Subcutaneous abdominal adipose tissue (tissue), 5 donors: Measurements from ENCODE around the gene TXNRD3.
"Not testable (repeated sequence)": the region's sequence is repeated elsewhere in the genome, so short reads cannot be mapped to it uniquely, and the experiment has no call there.

Experiments
- H3K27ac ChIP-seq: one replicate; pipeline ENCODE4 v1.7.0; 2013; ENCODE audit warnings: low read depth, mild to moderate bottlenecking, inconsistent platforms, low read length, moderate library complexity
- H3K27me3 ChIP-seq, 5 donors: one replicate each; pipeline ENCODE4 v1.7.0; 2013; ENCODE audit warnings: low read length in 5 of 5, inconsistent platforms in 1 of 5; ENCODE audit not compliant: control insufficient read depth in 5 of 5, insufficient read depth in 4 of 5
- H3K36me3 ChIP-seq, 5 donors: one replicate each; pipeline ENCODE4 v1.7.0; 2013; ENCODE audit warnings: low read length in 5 of 5; ENCODE audit not compliant: control insufficient read depth in 5 of 5, insufficient read depth in 5 of 5
- H3K4me1 ChIP-seq, 5 donors: one replicate each; pipeline ENCODE4 v1.7.0; 2013; ENCODE audit warnings: low read length in 5 of 5, mild to moderate bottlenecking in 3 of 5, moderate library complexity in 1 of 5; ENCODE audit not compliant: control insufficient read depth in 5 of 5, insufficient read depth in 5 of 5
- H3K4me3 ChIP-seq, 5 donors: one replicate each; pipeline ENCODE4 v1.7.0; 2013; ENCODE audit warnings: low read length in 5 of 5, low read depth in 1 of 5
- H3K9ac ChIP-seq, 5 donors: one replicate each; pipeline ENCODE4 v1.7.0; 2013; ENCODE audit warnings: low read length in 5 of 5, mild to moderate bottlenecking in 4 of 5, moderate library complexity in 3 of 5
- H3K9me3 ChIP-seq, 5 donors: one replicate each; pipeline ENCODE4 v1.7.0; 2013; ENCODE audit warnings: low read length in 5 of 5; ENCODE audit not compliant: control insufficient read depth in 5 of 5
- donor health status: healthy.
- donor health status: healthy.
- donor health status: healthy.
- donor health status: healthy.
- donor health status: healthy.

Gene TXNRD3

DNA sequence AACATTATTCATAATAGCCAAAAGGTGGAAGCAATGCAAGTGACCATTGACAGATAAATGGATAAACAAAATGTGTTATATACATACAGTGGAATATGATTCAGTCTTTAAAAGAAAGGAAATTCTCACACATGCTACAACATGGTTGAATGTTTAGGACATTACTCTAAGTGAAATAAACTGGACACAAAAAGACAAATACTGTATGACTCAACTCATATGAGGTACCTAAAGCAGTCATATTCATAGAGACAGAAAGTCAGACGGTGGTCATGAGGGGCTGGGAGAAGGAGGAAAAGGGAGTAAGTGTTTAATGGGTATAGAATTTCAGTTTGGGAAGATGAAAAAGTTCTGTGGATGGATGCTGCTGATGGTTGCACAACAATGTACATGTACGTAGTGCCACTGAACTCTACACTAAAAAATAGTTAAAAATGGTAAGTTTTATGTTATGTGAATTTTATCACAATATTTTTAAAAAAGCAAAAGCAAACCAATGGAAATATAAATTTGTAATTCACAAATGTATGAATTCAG lies 5.3 kb downstream of the TXNRD3 start:
- Histone ChIP-seq H3K4me3 (no peak overlapping the region), H3K27me3 (no peaks in the 10 kb centered on the region), H3K9ac (no peak overlapping the region), H3K36me3 (peaks cover 0 to 6% (median 3%) of the 10 kb centered on the region in 5 donors), H3K9me3 (no peaks in the 10 kb centered on the region), H3K4me1 (peaks cover 0 to 9% (median 7%) of the 10 kb centered on the region in 5 donors), H3K27ac (no peak overlapping the region)

DNA sequence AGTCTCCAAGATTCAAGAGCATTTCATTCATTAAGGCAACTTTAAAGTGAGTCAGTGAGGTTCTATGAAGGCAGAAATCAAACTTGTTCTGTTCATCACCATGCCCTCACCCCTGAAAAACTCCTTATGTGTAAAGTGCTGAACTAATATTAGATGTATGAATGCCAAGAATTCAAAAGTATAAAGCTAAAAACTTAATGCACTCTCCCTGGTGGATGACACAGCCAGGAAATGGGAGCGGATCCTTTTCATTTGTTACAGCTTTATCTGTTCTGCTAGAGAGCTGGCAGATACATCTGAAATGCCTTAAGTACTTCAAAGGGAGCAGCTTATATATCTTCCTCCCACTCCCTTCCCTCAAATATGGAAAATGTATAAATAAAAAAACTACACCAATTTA lies 8.2 kb downstream of the TXNRD3 start:
- H3K4me3 ChIP-seq = no peak overlapping the region
- H3K9ac ChIP-seq = no peak overlapping the region
- H3K27me3 ChIP-seq = no peaks in the 10 kb centered on the region
- H3K9me3 ChIP-seq = no peaks in the 10 kb centered on the region
- H3K4me1 ChIP-seq = no peaks in the 10 kb centered on the region
- peaks cover 4 to 26% (median 20%) of the 10 kb centered on the region in 5 donors for H3K36me3 ChIP-seq
- no peak overlapping the region for H3K27ac ChIP-seq

DNA sequence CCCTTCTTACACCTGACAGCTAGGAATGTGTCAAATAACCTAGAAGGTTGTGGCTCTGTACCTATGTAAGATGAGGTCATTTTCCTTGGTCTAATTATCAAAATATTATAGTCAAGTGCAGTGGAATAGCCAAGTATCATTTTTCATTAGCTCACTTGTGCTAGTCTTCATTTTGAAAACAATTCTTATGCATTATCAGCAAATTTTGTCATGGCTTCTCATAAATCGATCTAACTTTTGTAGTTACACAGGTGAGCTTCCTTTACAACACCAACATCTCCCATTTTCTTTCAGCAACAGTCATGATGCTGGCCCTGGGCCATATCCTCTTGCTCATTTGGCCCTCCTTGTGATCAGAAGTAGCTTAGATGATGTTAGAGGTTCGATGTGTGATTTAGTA lies 10.3 kb downstream of the TXNRD3 start:
- H3K27ac ChIP-seq = no peak overlapping the region
- H3K9ac ChIP-seq = no peak overlapping the region
- no peaks in the 10 kb centered on the region for H3K27me3 ChIP-seq
- H3K4me3 ChIP-seq = no peak overlapping the region
- peaks cover 4 to 38% (median 30%) of the 10 kb centered on the region in 5 donors for H3K36me3 ChIP-seq
- no peaks in the 10 kb centered on the region for H3K9me3 ChIP-seq
- no peaks in the 10 kb centered on the region for H3K4me1 ChIP-seq

DNA sequence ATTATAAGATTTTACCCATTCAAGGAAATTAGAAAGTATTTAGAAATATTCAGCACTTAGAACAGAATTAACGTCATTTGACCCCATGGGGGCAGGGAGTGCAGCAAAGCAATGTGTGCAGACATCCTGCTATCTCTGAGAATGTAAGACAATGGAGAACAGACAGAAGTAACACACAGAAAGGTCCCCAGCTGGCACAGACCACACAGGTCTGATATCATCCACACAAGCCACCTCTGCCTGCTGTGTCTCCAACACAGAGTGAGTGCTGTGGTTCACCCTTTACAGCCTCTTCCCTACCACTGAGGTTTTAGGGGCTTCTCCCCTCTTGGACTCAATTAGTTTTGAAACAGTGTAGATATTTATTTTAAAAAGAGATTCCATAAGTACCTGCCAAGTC lies 16.1 kb downstream of the TXNRD3 start:
- no peaks in the 10 kb centered on the region for H3K9me3 ChIP-seq
- H3K4me1 ChIP-seq = no peaks in the 10 kb centered on the region
- H3K36me3 ChIP-seq = peaks cover under 1 to 42% (median 41%) of the 10 kb centered on the region in 5 donors
- no peak overlapping the region for H3K4me3 ChIP-seq
- no peak overlapping the region for H3K9ac ChIP-seq
- H3K27me3 ChIP-seq = no peaks in the 10 kb centered on the region
- H3K27ac ChIP-seq = no peak overlapping the region

DNA sequence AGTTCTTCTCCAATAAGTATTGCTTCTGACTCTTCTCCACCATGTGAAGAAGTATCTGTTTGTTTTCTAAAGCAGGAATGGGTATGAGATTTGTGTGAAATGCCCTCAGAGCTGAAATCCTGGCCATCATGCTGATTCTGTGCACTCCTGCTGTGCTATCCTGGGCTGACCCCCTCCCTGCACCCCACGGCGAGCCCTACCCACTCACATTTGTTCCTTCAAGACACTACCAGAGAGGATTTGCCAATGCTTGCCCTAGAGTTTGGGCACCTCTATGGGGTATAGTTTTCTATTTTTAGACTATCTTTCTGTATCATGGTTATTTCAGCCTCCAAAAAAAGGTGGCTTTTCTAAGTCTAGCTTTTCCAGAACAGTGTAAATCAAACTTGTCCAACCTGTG lies 18.5 kb downstream of the TXNRD3 start:
- no peaks in the 10 kb centered on the region for H3K27me3 ChIP-seq
- H3K36me3 ChIP-seq = peaks cover under 1 to 35% (median 25%) of the 10 kb centered on the region in 5 donors
- no peak overlapping the region for H3K27ac ChIP-seq
- H3K9me3 ChIP-seq = no peaks in the 10 kb centered on the region
- no peak overlapping the region for H3K9ac ChIP-seq
- no peak overlapping the region for H3K4me3 ChIP-seq
- no peaks in the 10 kb centered on the region for H3K4me1 ChIP-seq

DNA sequence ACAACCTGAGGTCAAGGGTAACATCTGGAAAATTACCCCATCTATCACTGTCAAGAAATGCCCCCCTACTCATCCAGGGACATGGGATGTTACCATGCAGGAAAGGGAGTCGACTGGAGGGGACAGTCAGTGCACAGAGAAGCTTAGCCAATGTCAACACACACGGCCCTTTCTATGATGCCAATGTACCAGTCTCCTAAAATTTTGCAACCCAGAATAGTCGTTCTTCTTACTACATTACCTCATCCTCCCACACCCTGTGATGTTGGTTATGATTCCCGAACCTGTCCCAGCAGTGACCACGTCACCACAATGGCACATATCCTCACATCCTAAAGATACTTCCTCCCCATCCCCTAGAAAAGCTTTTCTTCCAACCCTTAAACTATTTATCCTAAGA lies 20.1 kb downstream of the TXNRD3 start:
- Histone ChIP-seq H3K27me3 (no peaks in the 10 kb centered on the region), H3K36me3 (peaks cover 12 to 35% (median 25%) of the 10 kb centered on the region in 5 donors)

DNA sequence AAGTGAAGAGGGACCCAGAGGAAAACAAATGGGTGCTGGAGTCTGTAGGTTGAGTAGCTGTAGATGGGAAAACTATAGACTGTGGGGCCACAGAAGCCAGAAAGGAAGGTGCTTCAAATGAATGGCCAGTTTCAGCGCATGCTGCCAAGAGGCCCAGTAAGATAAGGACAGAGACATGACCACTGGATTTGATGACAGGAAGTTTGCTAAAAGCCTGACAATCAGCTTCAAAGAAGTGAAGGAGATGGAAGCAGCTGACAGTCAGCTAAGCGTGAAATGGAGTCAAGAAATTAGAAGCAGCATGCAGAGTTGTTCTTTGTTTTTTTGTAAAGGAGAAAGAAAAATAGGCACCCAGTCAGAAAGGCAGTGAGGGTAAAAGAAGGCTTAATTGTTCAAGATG lies 24.9 kb downstream of the TXNRD3 start:
- peaks cover 23 to 34% (median 30%) of the 10 kb centered on the region in 5 donors for H3K36me3 ChIP-seq
- H3K4me1 ChIP-seq = no peaks in the 10 kb centered on the region
- H3K27me3 ChIP-seq = no peaks in the 10 kb centered on the region
- no peaks in the 10 kb centered on the region for H3K9me3 ChIP-seq
- no peak overlapping the region for H3K9ac ChIP-seq
- no peak overlapping the region for H3K27ac ChIP-seq
- no peak overlapping the region for H3K4me3 ChIP-seq

More for the DNA sequence above, 20.1 kb downstream of the TXNRD3 start:
- no peak overlapping the region for H3K9ac ChIP-seq
- no peaks in the 10 kb centered on the region for H3K4me1 ChIP-seq
- H3K9me3 ChIP-seq = no peaks in the 10 kb centered on the region
- H3K4me3 ChIP-seq = no peak overlapping the region
- H3K27ac ChIP-seq = no peak overlapping the region

DNA sequence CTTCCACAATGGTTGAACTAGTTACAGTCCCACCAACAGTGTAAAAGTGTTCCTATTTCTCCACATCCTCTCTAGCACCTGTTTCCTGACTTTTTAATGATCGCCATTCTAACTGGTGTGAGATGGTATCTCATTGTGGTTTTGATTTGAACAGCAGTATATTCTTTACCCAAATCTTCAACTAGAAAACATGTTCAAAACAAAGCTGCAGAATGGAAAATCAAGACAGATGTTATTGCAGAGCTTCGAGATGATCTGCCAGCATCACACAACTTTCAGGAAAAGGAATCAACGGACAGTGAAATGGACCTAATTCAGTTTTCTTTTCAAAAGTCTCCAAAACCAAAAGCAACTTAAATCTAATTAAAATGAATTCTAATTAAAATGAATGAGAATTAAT lies 29.2 kb downstream of the TXNRD3 start:
- H3K27me3 ChIP-seq, H3K9ac ChIP-seq, H3K4me1 ChIP-seq, H3K4me3 ChIP-seq, H3K9me3 ChIP-seq, H3K27ac ChIP-seq: not testable (repeated sequence)
- peaks cover 11 to 35% (median 23%) of the 10 kb centered on the region in 5 donors for H3K36me3 ChIP-seq

DNA sequence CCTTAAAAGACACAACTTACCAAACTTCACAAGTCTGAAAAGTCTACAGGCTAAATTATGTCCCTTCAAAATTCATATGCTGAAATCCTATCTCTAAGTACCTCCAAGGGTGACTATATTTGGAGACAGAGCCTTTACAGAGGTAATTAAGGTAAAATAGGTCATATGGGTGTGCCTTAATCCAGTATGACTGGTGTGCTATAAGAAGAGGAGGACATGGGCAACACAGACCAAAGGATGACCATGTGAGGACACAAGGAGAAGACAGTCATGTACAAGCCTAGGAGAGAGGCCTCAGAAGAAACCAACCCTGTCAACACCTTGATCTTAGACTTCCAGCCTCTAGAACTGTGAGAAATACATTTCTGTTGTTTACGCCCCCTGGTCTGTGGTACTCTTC lies 32.2 kb downstream of the TXNRD3 start:
- peaks cover 0 to 26% (median 7%) of the 10 kb centered on the region in 5 donors for H3K36me3 ChIP-seq
- H3K4me1 ChIP-seq = no peaks in the 10 kb centered on the region
- H3K9ac ChIP-seq = no peak overlapping the region
- H3K27ac ChIP-seq = no peak overlapping the region
- no peak overlapping the region for H3K4me3 ChIP-seq
- no peaks in the 10 kb centered on the region for H3K9me3 ChIP-seq
- H3K27me3 ChIP-seq = no peaks in the 10 kb centered on the region

DNA sequence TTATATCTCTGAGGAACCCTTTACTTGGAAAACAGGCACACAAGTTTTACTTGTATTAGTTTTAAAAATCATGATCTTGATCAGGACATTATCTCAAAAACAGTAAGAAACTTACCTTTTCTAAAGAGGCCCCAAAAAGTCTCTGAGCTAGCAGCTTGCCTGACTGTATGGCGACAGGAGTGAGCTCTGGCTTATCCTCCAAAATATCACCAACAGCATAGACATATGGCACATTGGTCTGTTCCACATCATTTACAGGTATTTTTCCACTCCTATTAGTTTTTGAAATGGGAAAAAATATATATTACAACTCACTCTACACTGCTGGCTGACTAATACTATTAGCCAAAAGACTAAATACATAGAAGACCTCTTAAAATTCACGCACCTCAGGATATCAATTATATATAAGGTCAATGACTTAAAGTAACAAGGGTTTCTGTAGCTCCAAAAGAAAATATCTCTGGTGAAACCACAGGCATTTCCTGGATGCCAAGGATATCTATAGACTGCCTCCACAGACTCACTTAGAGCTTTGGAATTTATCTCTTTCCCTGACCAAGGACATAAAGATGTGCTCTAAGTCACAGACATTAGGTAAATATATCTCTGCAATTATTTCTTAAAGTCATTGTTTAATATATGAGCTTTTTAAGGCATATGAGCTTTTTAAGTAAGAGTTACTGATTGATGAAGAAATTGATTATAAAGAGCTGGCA lies 33.1 kb downstream of the TXNRD3 start:
- Histone ChIP-seq H3K27ac (no peak overlapping the region), H3K4me1 (no peaks in the 10 kb centered on the region), H3K27me3 (no peaks in the 10 kb centered on the region)

More for the DNA sequence above, 33.1 kb downstream of the TXNRD3 start:
- peaks cover 0 to 19% (median 8%) of the 10 kb centered on the region in 5 donors for H3K36me3 ChIP-seq
- H3K9ac ChIP-seq = no peak overlapping the region
- no peaks in the 10 kb centered on the region for H3K9me3 ChIP-seq
- no peak overlapping the region for H3K4me3 ChIP-seq
